SK-N-SH (cell line): Measurements from ENCODE around the gene AHCYL2. TPM values are rescaled to one million over a fixed set of nuclear protein-coding genes. Genes with fewer than 3 reads are reported as not detected.
A peak's percentile ranks its signal among the peaks of the same experiment; 100 is the strongest.

Experiments
- CTCF ChIA-PET: fragments of 300-600, 350-600 bp; formaldehyde crosslinking; extraction: SDS; loops from one replicate; lab custom pipeline; 2021; lab: Yijun Ruan, JAX
- POLR2A ChIA-PET: fragments of 350-600 bp; sonication (Branson Sonifier 250); formaldehyde crosslinking; extraction: SDS; loops from one replicate; lab custom pipeline; 2020; ENCODE audit warnings: antibody characterized with exemption, inconsistent platforms; lab: Yijun Ruan, JAX
- DNase-seq: peaks from one replicate; pipeline ENCODE4 v3.0.0; 2012
- H2AFZ ChIP-seq: fragments of 200-600 bp; sonication (generic); 2 replicates; pipeline ENCODE4 v1.8.1; 2016; ENCODE audit warnings: antibody characterized with exemption, mild to moderate bottlenecking, low read depth
- H3F3A ChIP-seq: fragments of 200-600 bp; sonication (generic); replicated peaks from 2 replicates; pipeline ENCODE3; 2016; ENCODE audit warnings: antibody characterized with exemption, mild to moderate bottlenecking; ENCODE audit not compliant: insufficient read depth
- H3K27ac ChIP-seq, 2 experiments: fragments of 200-500 bp in 1 of 2; fragments of 200-600 bp in 1 of 2; sonication (Bioruptor generic) in 1 of 2; sonication (generic), shearing (Covaris generic) in 1 of 2; 2 replicates each; pipeline versions ENCODE4 v1.5.1 to v1.6.1; 2014 to 2016; ENCODE audit warnings: low read depth in 2 of 2, inconsistent platforms in 1 of 2, low read length in 1 of 2, mild to moderate bottlenecking in 1 of 2, mixed read lengths in 1 of 2
- H3K27me3 ChIP-seq: fragments of 200-600 bp; sonication (generic), shearing (Covaris generic); 2 replicates; pipeline ENCODE4 v1.6.1; 2016; ENCODE audit warnings: mixed run types; ENCODE audit not compliant: insufficient read depth
- H3K36me3 ChIP-seq, 2 experiments: fragments of 200-500 bp in 1 of 2; fragments of 200-600 bp in 1 of 2; sonication (Bioruptor generic) in 1 of 2; sonication (generic) in 1 of 2; replicated peaks in 1 of 2; 2 replicates each; pipeline versions ENCODE3 to v1.5.1; 2014 to 2016; ENCODE audit warnings: low read length in 1 of 2, mild to moderate bottlenecking in 1 of 2; ENCODE audit not compliant: insufficient read depth in 2 of 2, control insufficient read depth in 1 of 2
- H3K4me1 ChIP-seq, 2 experiments: fragments of 200-500 bp in 1 of 2; fragments of 200-600 bp in 1 of 2; sonication (Bioruptor generic) in 1 of 2; sonication (generic), shearing (Covaris generic) in 1 of 2; 2 replicates each; pipeline versions ENCODE4 v1.5.1 to v1.6.1; 2014 to 2016; ENCODE audit warnings: low read depth in 1 of 2, low read length in 1 of 2, mixed run types in 1 of 2; ENCODE audit not compliant: insufficient read depth in 2 of 2, control insufficient read depth in 1 of 2
- H3K4me2 ChIP-seq: fragments of 200-600 bp; sonication (generic), shearing (Covaris generic); 2 replicates; pipeline ENCODE4 v1.6.1; 2017; ENCODE audit warnings: mixed run types
- H3K4me3 ChIP-seq, 2 experiments: fragments of 200-500 bp in 1 of 2; fragments of 200-600 bp in 1 of 2; sonication (Bioruptor generic) in 1 of 2; sonication (generic), shearing (Covaris generic) in 1 of 2; 2 replicates each; pipeline versions ENCODE4 v1.5.1 to v1.8.1; 2014 to 2016; ENCODE audit warnings: low read depth in 2 of 2, inconsistent platforms in 1 of 2, low read length in 1 of 2, mild to moderate bottlenecking in 1 of 2, mixed read lengths in 1 of 2, moderate library complexity in 1 of 2
- H3K79me2 ChIP-seq: fragments of 200-600 bp; sonication (generic); 2 replicates; pipeline ENCODE4 v1.8.1; 2017; ENCODE audit warnings: mild to moderate bottlenecking; ENCODE audit not compliant: insufficient read depth
- H3K9ac ChIP-seq: fragments of 200-600 bp; sonication (generic); 2 replicates; pipeline ENCODE4 v1.6.1; 2017; ENCODE audit warnings: mixed run types
- H3K9me2 ChIP-seq: fragments of 200-600 bp; sonication (generic); 2 replicates; pipeline ENCODE4 v1.6.1; 2017; ENCODE audit warnings: mixed run types
- H3K9me3 ChIP-seq: fragments of 200-600 bp; sonication (generic); 2 replicates; pipeline ENCODE4 v1.6.1; 2017; ENCODE audit warnings: mixed run types, mild to moderate bottlenecking, moderate library complexity
- H4K20me1 ChIP-seq: fragments of 200-600 bp; sonication (generic); 2 replicates; pipeline ENCODE4 v1.6.1; 2017; ENCODE audit warnings: mild to moderate bottlenecking, mixed run types; ENCODE audit not compliant: insufficient read depth
- EP300 ChIP-seq, 2 experiments: IDR thresholded peaks; 2 replicates each; pipeline versions ENCODE4 v1.4.0 to v1.6.1; 2012; ENCODE audit warnings: borderline replicate concordance in 1 of 2, low read depth in 1 of 2, low read length in 1 of 2
- GATA2 ChIP-seq: sonication (generic); formaldehyde crosslinking; IDR thresholded peaks from 2 replicates; pipeline ENCODE4 v1.5.0; 2020; ENCODE audit warnings: mild to moderate bottlenecking, missing genetic modification reagents
- JUND ChIP-seq: IDR thresholded peaks from 2 replicates; pipeline ENCODE4 v1.4.0; 2012
- MEF2A ChIP-seq: IDR thresholded peaks from 2 replicates; pipeline ENCODE4 v1.4.0; 2012; ENCODE audit warnings: low read depth, borderline replicate concordance
- MXI1 ChIP-seq: IDR thresholded peaks from 2 replicates; pipeline ENCODE4 v1.6.1; 2012; ENCODE audit warnings: mild to moderate bottlenecking, low read depth, low read length, improper control_type of control experiment
- NFIC ChIP-seq: IDR thresholded peaks from 2 replicates; pipeline ENCODE4 v1.4.0; 2012; ENCODE audit warnings: borderline replicate concordance
- NRF1 ChIP-seq: IDR thresholded peaks from 2 replicates; pipeline ENCODE4 v1.6.1; 2012; ENCODE audit warnings: low read depth, mild to moderate bottlenecking, low read length
- POLR2AphosphoS5 ChIP-seq: IDR thresholded peaks from 2 replicates; pipeline ENCODE4 v1.6.1; 2012; ENCODE audit warnings: low read depth, low read length
- RAD21 ChIP-seq: IDR thresholded peaks from 2 replicates; pipeline ENCODE4 v1.6.1; 2012; ENCODE audit warnings: mild to moderate bottlenecking, low read length
- RCOR1 ChIP-seq: fragments of 150-350 bp; IDR thresholded peaks from 2 replicates; pipeline ENCODE4 v1.6.1; 2017; ENCODE audit warnings: antibody characterized with exemption, low read length
- RXRA ChIP-seq: IDR thresholded peaks from 2 replicates; pipeline ENCODE4 v1.4.0; 2012; ENCODE audit warnings: low read depth, mild to moderate bottlenecking, borderline replicate concordance
- SIN3A ChIP-seq: IDR thresholded peaks from 2 replicates; pipeline ENCODE4 v1.6.1; 2012; ENCODE audit warnings: low read depth, mild to moderate bottlenecking, low read length, moderate library complexity, borderline replicate concordance
- TCF12 ChIP-seq: IDR thresholded peaks from 2 replicates; pipeline ENCODE4 v1.4.0; 2012
- TEAD4 ChIP-seq: IDR thresholded peaks from 2 replicates; pipeline ENCODE4 v1.4.0; 2012; ENCODE audit warnings: mild to moderate bottlenecking, borderline replicate concordance; ENCODE audit not compliant: insufficient read depth
- WGBS: methylation state at CpG from one replicate; pipeline ENCODE4 v1.1.6; 2017; ENCODE audit warnings: low lambda C conversion rate; 5-methylcytosine and 5-hydroxymethylcytosine counted together
- polyA plus RNA-seq, 3 experiments: library from polyadenylated mRNA; depleted of rRNA; stranded (reverse); fragments of >200 nt; gene quantifications; 2 replicates each; pipeline ENCODE4 v1.2.3, GENCODE V29; 2012
- TF ChIP-seq, protein P1 (sequence below): IDR thresholded peaks from 2 replicates; pipeline ENCODE4 v1.4.0; 2012; ENCODE audit warnings: low read depth, borderline replicate concordance
- TF ChIP-seq, protein P2 (sequence below): fragments of 200-600 bp; sonication (generic); IDR thresholded peaks from 2 replicates; pipeline ENCODE4 v1.6.1; 2017; ENCODE audit warnings: antibody characterized with exemption, mild to moderate bottlenecking, moderate library complexity
- TF ChIP-seq, protein P3 (sequence below): fragments of 150-350 bp; IDR thresholded peaks from 2 replicates; pipeline ENCODE4 v1.6.1; 2016; ENCODE audit warnings: mild to moderate bottlenecking, low read depth, low read length
- TF ChIP-seq, protein P4 (sequence below): IDR thresholded peaks from 2 replicates; pipeline ENCODE4; 2012
- TF ChIP-seq, protein P5 (sequence below): IDR thresholded peaks from 2 replicates; pipeline ENCODE4 v1.4.0; 2012; ENCODE audit warnings: low read depth, borderline replicate concordance

The AHCYL2 gene
- polyA plus RNA-seq, 1 of the 3 experiments (the other 2 are of a cell fraction) = 20.4 TPM

DNA sequence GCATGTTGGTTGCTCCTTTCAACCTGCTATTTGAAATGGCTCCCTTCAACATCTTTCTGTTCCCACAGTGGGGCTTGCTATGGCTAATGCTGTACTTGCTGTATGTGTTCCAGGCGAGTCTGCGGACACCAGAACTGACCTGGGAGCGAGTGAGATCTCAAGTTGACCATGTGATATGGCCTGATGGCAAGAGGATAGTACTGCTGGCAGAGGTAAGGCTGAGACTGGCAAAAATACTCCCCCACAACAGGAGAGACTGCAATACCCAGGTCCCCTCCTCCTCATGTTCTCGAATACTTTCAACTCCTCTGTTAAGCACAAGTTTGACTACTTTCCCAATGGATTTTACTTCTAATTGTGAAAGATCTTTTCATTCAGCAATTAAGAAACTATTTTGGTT, 197.9 kb downstream of the AHCYL2 start:
- no peaks in the 10 kb centered on the region for H3F3A ChIP-seq
- CTCF ChIA-PET = interaction anchor here (0.8 to 1.8 kb wide), 3 partner anchors 13 to 49 kb away, joined by 3 to 5 read pairs (median 3); no protein-coding TSS in a partner anchor
- H3K36me3 ChIP-seq = peaks cover 24 to 26% of the 10 kb centered on the region in 2 experiments
- WGBS = 71% methylated on average over 2 of the region's 4 CpGs
- no peak for TF ChIP-seq TCF12
- TF ChIP-seq, all 33 proteins: peak for 0
- DNase-seq = no peak
- H3K27me3 ChIP-seq = no peaks in the 10 kb centered on the region
- no peak overlapping the region for H2AFZ ChIP-seq
- H3K4me1 ChIP-seq = peaks cover 0 to 5% of the 10 kb centered on the region in 2 experiments; a peak in 2 of 4 replicates
- no peak overlapping the region for H3K27ac ChIP-seq
- no peaks in the 10 kb centered on the region for H4K20me1 ChIP-seq
- POLR2A ChIA-PET = no interaction called here
- no peaks in the 10 kb centered on the region for H3K79me2 ChIP-seq
- H3K4me3 ChIP-seq = no peak overlapping the region
- H3K9me2 ChIP-seq = no peaks in the 10 kb centered on the region
- no peak overlapping the region for H3K9ac ChIP-seq
- no peaks in the 10 kb centered on the region for H3K9me3 ChIP-seq
- no peak overlapping the region for H3K4me2 ChIP-seq

DNA sequence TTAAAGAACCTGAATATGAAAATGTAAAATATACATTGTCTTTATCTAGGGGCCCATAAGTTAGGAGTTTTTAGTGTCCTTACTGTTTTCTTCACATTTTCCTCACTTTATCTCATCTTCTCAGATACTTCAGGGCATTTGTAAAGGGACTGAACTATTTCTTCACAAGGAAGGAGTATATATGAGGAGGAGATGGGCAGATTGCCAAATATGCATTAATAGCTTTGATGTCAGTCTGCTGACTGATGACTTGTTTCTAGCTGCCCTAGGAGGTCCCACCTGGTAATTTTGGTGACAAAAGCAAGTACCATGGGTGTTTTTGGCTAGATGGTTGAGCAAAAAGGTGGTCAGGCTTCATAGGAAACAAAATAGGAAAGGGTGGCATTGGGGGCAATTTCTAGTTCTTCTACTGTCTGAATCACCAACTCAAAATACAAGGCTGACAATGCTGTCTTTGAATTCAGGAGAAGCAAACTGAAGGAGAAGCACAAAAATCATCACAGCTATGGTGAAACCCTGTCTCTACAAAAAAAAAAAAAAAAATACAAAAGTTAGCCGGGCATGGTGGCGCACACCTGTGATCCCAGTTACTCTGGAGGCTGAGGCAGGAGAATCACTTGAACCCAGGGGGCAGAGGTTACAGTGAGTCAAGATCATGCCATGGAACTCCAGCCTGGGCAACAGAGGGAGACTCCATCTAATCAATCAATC, 199.0 kb downstream of the AHCYL2 start:
- H3F3A ChIP-seq = no peaks in the 10 kb centered on the region
- TF ChIP-seq, protein P1, sequence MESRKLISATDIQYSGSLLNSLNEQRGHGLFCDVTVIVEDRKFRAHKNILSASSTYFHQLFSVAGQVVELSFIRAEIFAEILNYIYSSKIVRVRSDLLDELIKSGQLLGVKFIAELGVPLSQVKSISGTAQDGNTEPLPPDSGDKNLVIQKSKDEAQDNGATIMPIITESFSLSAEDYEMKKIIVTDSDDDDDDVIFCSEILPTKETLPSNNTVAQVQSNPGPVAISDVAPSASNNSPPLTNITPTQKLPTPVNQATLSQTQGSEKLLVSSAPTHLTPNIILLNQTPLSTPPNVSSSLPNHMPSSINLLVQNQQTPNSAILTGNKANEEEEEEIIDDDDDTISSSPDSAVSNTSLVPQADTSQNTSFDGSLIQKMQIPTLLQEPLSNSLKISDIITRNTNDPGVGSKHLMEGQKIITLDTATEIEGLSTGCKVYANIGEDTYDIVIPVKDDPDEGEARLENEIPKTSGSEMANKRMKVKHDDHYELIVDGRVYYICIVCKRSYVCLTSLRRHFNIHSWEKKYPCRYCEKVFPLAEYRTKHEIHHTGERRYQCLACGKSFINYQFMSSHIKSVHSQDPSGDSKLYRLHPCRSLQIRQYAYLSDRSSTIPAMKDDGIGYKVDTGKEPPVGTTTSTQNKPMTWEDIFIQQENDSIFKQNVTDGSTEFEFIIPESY = no peak
- TF ChIP-seq, protein P2, sequence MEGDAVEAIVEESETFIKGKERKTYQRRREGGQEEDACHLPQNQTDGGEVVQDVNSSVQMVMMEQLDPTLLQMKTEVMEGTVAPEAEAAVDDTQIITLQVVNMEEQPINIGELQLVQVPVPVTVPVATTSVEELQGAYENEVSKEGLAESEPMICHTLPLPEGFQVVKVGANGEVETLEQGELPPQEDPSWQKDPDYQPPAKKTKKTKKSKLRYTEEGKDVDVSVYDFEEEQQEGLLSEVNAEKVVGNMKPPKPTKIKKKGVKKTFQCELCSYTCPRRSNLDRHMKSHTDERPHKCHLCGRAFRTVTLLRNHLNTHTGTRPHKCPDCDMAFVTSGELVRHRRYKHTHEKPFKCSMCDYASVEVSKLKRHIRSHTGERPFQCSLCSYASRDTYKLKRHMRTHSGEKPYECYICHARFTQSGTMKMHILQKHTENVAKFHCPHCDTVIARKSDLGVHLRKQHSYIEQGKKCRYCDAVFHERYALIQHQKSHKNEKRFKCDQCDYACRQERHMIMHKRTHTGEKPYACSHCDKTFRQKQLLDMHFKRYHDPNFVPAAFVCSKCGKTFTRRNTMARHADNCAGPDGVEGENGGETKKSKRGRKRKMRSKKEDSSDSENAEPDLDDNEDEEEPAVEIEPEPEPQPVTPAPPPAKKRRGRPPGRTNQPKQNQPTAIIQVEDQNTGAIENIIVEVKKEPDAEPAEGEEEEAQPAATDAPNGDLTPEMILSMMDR = no peak
- TF ChIP-seq, protein P3, sequence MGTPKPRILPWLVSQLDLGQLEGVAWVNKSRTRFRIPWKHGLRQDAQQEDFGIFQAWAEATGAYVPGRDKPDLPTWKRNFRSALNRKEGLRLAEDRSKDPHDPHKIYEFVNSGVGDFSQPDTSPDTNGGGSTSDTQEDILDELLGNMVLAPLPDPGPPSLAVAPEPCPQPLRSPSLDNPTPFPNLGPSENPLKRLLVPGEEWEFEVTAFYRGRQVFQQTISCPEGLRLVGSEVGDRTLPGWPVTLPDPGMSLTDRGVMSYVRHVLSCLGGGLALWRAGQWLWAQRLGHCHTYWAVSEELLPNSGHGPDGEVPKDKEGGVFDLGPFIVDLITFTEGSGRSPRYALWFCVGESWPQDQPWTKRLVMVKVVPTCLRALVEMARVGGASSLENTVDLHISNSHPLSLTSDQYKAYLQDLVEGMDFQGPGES = no peak
- TF ChIP-seq NRF1 (no peak), POLR2AphosphoS5 (no peak), MEF2A (no peak), RCOR1 (no peak), EP300 (IDR thresholded peaks at IDR 0.05; ENCODE audit: borderline replicate concordance in 1 of 2, low read depth in 1 of 2, low read length in 1 of 2) (no peak), TEAD4 (no peak), RAD21 (no peak), RXRA (no peak), JUND (peak; percentile 24; the same call in 1 of the 2 replicates), NFIC (peak; percentile 82), TCF12 (0 out of 2 replicates have a peak, but pooled peaks have one; percentile 8), SIN3A (no peak), MXI1 (no peak), GATA2 (no peak)
- TF ChIP-seq, protein P4, sequence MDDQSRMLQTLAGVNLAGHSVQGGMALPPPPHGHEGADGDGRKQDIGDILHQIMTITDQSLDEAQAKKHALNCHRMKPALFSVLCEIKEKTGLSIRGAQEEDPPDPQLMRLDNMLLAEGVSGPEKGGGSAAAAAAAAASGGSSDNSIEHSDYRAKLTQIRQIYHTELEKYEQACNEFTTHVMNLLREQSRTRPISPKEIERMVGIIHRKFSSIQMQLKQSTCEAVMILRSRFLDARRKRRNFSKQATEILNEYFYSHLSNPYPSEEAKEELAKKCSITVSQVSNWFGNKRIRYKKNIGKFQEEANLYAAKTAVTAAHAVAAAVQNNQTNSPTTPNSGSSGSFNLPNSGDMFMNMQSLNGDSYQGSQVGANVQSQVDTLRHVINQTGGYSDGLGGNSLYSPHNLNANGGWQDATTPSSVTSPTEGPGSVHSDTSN = peak; percentile 56
- TF ChIP-seq, protein P5, sequence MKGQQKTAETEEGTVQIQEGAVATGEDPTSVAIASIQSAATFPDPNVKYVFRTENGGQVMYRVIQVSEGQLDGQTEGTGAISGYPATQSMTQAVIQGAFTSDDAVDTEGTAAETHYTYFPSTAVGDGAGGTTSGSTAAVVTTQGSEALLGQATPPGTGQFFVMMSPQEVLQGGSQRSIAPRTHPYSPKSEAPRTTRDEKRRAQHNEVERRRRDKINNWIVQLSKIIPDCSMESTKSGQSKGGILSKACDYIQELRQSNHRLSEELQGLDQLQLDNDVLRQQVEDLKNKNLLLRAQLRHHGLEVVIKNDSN = no peak
- no peaks in the 10 kb centered on the region for H3K27me3 ChIP-seq
- POLR2A ChIA-PET = no interaction called here
- H3K4me1 ChIP-seq = peaks cover 0 to 5% of the 10 kb centered on the region in 2 experiments; a peak in 2 of 4 replicates
- H3K36me3 ChIP-seq = peaks cover 27 to 37% of the 10 kb centered on the region in 2 experiments
- 94% methylated on average over 2 of the region's 2 CpGs for WGBS
- H3K9me2 ChIP-seq = no peaks in the 10 kb centered on the region
- H2AFZ ChIP-seq = no peak overlapping the region
- no peak overlapping the region for H3K4me2 ChIP-seq
- H4K20me1 ChIP-seq = no peaks in the 10 kb centered on the region
- H3K9me3 ChIP-seq = no peaks in the 10 kb centered on the region
- no peak overlapping the region for H3K4me3 ChIP-seq
- CTCF ChIA-PET = interaction anchor here (0.8 to 3.7 kb wide), 8 partner anchors 10 to 205 kb away, joined by 3 to 19 read pairs (median 4); partner anchors contain the start of gene STRIP2
- H3K9ac ChIP-seq = no peak overlapping the region
- no peak overlapping the region for H3K27ac ChIP-seq
- no peaks in the 10 kb centered on the region for H3K79me2 ChIP-seq
- peak; percentile 43 for DNase-seq
